ENCODE results near the gene CNIH2. TPM values are rescaled to one million over a fixed set of nuclear protein-coding genes. Genes with fewer than 3 reads are reported as not detected.

Gene CNIH2
- total and polyA plus RNA-seq, 2 of the 13 experiments (the other 11 are each of a cell fraction or from before 2014, with no cell fraction given): 0.60 to 0.69 TPM

DNA sequence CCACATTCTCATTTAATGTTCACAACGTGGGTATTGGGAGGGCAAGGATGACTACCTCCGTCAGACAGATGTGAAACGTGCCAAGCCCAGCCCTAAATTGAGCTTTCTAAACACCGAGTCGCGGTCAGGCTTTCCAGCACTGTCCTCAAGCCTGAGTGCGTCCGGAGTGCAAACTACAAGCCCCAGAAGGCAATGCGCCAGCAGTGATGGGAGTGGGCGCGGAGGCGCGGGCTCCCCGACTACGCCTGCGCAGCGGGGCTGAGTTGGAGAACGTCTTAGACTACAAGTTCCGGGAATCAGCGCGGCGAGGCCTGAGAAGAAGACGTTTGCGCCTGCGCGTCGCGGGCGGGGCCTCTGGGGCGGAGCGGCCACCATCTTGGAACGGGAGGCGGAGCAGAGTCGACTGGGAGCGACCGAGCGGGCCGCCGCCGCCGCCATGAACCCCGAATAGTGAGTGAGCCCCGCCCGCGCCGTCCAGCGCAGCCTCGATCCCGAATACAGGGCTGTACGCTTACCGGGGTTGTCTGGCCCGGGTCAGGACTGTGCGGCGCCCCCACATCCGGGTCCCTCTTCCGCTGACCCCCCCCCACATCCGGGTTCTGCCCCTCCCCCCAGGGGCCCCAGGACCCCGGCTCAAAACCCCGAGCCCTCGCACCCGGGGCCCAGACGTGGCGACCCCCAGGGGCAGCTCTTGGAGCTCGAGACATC is 9.6 kb upstream of the CNIH2 start, which contains the start of gene RAB1B (continued):
- TF ChIP-seq, protein P1, sequence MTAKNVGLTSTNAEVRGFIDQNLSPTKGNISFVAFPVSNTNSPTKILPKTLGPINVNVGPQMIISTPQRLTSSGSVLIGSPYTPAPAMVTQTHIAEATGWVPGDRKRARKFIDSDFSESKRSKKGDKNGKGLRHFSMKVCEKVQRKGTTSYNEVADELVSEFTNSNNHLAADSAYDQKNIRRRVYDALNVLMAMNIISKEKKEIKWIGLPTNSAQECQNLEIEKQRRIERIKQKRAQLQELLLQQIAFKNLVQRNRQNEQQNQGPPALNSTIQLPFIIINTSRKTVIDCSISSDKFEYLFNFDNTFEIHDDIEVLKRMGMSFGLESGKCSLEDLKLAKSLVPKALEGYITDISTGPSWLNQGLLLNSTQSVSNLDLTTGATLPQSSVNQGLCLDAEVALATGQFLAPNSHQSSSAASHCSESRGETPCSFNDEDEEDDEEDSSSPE (CRISPR knock-in tag; IDR thresholded peaks at IDR 0.05): peak; percentile 88
- TF ChIP-seq MXD4 (CRISPR knock-in tag; IDR thresholded peaks at IDR 0.05) (no peak), FOXC1 (CRISPR knock-in tag; IDR thresholded peaks at IDR 0.05; ENCODE audit: borderline replicate concordance) (peak; percentile 53; the same call in 1 of the 2 replicates), ZNF33B (CRISPR knock-in tag; IDR thresholded peaks at IDR 0.05) (peak; percentile 57; the same call in 1 of the 2 replicates), HNF4G (IDR thresholded peaks at IDR 0.05; ENCODE audit: borderline replicate concordance, low read depth, low read length) (no peak), HNF4G (CRISPR knock-in tag; IDR thresholded peaks at IDR 0.05; ENCODE audit: borderline replicate concordance, low read depth) (no peak), SATB2 (CRISPR knock-in tag; IDR thresholded peaks at IDR 0.05) (no peak), ZNF607 (CRISPR knock-in tag; IDR thresholded peaks at IDR 0.05; ENCODE audit: borderline replicate concordance) (no peak), TCF12 (IDR thresholded peaks at IDR 0.05) (no peak), TCF12 (CRISPR knock-in tag; IDR thresholded peaks at IDR 0.05) (no peak), ZNF333 (CRISPR knock-in tag; IDR thresholded peaks at IDR 0.05; ENCODE audit: borderline replicate concordance) (no peak), YY1 (IDR thresholded peaks at IDR 0.05; ENCODE audit: insufficient read depth, insufficient replicate concordance, low read depth, low read length) (peak; percentile 96), KAT7 (CRISPR knock-in tag; IDR thresholded peaks at IDR 0.05; ENCODE audit: borderline replicate concordance) (no peak), AKAP8 (CRISPR knock-in tag; IDR thresholded peaks at IDR 0.05) (no peak), ZNF160 (CRISPR knock-in tag; IDR thresholded peaks at IDR 0.05) (no peak), ZNF605 (CRISPR knock-in tag; IDR thresholded peaks at IDR 0.05) (no peak), ZNF678 (CRISPR knock-in tag; IDR thresholded peaks at IDR 0.05) (0 out of 2 replicates have a peak, but pooled peaks have one; percentile 24), SMAD3 (CRISPR knock-in tag; IDR thresholded peaks at IDR 0.05) (no peak; the same call in 1 of the 2 replicates), MBNL3 (CRISPR knock-in tag; conservative IDR thresholded peaks at IDR 0.05) (no peak), GABPA (IDR thresholded peaks at IDR 0.05; ENCODE audit: low read depth, low read length) (peak; percentile 58), GABPA (CRISPR knock-in tag; IDR thresholded peaks at IDR 0.05; ENCODE audit: low read depth) (peak; percentile 72), TEAD3 (CRISPR knock-in tag; optimal IDR thresholded peaks at IDR 0.05; ENCODE audit: borderline replicate concordance) (peak; percentile 13)
- TF ChIP-seq, protein P2, sequence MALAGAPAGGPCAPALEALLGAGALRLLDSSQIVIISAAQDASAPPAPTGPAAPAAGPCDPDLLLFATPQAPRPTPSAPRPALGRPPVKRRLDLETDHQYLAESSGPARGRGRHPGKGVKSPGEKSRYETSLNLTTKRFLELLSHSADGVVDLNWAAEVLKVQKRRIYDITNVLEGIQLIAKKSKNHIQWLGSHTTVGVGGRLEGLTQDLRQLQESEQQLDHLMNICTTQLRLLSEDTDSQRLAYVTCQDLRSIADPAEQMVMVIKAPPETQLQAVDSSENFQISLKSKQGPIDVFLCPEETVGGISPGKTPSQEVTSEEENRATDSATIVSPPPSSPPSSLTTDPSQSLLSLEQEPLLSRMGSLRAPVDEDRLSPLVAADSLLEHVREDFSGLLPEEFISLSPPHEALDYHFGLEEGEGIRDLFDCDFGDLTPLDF (CRISPR knock-in tag; IDR thresholded peaks at IDR 0.05): peak; percentile 90
- TF ChIP-seq, protein P3, sequence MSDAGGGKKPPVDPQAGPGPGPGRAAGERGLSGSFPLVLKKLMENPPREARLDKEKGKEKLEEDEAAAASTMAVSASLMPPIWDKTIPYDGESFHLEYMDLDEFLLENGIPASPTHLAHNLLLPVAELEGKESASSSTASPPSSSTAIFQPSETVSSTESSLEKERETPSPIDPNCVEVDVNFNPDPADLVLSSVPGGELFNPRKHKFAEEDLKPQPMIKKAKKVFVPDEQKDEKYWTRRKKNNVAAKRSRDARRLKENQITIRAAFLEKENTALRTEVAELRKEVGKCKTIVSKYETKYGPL (CRISPR knock-in tag; IDR thresholded peaks at IDR 0.05): no peak
- TF ChIP-seq, protein P4, sequence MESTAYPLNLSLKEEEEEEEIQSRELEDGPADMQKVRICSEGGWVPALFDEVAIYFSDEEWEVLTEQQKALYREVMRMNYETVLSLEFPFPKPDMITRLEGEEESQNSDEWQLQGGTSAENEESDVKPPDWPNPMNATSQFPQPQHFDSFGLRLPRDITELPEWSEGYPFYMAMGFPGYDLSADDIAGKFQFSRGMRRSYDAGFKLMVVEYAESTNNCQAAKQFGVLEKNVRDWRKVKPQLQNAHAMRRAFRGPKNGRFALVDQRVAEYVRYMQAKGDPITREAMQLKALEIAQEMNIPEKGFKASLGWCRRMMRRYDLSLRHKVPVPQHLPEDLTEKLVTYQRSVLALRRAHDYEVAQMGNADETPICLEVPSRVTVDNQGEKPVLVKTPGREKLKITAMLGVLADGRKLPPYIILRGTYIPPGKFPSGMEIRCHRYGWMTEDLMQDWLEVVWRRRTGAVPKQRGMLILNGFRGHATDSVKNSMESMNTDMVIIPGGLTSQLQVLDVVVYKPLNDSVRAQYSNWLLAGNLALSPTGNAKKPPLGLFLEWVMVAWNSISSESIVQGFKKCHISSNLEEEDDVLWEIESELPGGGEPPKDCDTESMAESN (CRISPR knock-in tag; conservative IDR thresholded peaks at IDR 0.05): peak; percentile 60
- TF ChIP-seq, protein P5, sequence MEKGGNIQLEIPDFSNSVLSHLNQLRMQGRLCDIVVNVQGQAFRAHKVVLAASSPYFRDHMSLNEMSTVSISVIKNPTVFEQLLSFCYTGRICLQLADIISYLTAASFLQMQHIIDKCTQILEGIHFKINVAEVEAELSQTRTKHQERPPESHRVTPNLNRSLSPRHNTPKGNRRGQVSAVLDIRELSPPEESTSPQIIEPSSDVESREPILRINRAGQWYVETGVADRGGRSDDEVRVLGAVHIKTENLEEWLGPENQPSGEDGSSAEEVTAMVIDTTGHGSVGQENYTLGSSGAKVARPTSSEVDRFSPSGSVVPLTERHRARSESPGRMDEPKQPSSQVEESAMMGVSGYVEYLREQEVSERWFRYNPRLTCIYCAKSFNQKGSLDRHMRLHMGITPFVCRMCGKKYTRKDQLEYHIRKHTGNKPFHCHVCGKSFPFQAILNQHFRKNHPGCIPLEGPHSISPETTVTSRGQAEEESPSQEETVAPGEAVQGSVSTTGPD (CRISPR knock-in tag; IDR thresholded peaks at IDR 0.05): no peak

Data from HepG2 (cell line).